ENCODE measurements around the gene MYCBP. TPM values are rescaled to one million over a fixed set of nuclear protein-coding genes. Genes with fewer than 3 reads are reported as not detected.

The MYCBP gene
- total RNA-seq, 1 experiment from 2014 or later, result 27.7 TPM

GRCh38 chr1:38814984-38815464 is 58.1 kb downstream of the MYCBP start:
- Histone ChIP-seq H3K27me3 (replicated peaks; ENCODE audit: control insufficient read depth, insufficient read depth, low read length) (no peaks in the 10 kb centered on the region), H3K36me3 (ENCODE audit: control insufficient read depth, insufficient read depth, low read length) (no peaks in the 10 kb centered on the region), H3K4me1 (no peaks in the 10 kb centered on the region), H3K9me3 (no peaks in the 10 kb centered on the region), H3K4me3 (ENCODE audit: low read depth, low read length) (no peak overlapping the region)
- intact Hi-C loops (cut with micrococcal nuclease; ENCODE audit: unreplicated experiment), result no loop called here
- Mint-ChIP-seq H3K4me3 (ENCODE audit: unreplicated experiment) (no peak overlapping the region), H3K9me3 (ENCODE audit: unreplicated experiment) (no peaks in the 10 kb centered on the region), H3K36me3 (ENCODE audit: insufficient read depth, unreplicated experiment) (no peaks in the 10 kb centered on the region), H3K27ac (ENCODE audit: unreplicated experiment) (no peak overlapping the region), H3K27me3 (ENCODE audit: insufficient read depth, unreplicated experiment) (peaks cover 14% of the 10 kb centered on the region), H3K4me1 (ENCODE audit: low read depth, unreplicated experiment) (no peaks in the 10 kb centered on the region)
- TF ChIP-seq, protein P1, sequence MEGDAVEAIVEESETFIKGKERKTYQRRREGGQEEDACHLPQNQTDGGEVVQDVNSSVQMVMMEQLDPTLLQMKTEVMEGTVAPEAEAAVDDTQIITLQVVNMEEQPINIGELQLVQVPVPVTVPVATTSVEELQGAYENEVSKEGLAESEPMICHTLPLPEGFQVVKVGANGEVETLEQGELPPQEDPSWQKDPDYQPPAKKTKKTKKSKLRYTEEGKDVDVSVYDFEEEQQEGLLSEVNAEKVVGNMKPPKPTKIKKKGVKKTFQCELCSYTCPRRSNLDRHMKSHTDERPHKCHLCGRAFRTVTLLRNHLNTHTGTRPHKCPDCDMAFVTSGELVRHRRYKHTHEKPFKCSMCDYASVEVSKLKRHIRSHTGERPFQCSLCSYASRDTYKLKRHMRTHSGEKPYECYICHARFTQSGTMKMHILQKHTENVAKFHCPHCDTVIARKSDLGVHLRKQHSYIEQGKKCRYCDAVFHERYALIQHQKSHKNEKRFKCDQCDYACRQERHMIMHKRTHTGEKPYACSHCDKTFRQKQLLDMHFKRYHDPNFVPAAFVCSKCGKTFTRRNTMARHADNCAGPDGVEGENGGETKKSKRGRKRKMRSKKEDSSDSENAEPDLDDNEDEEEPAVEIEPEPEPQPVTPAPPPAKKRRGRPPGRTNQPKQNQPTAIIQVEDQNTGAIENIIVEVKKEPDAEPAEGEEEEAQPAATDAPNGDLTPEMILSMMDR (IDR thresholded peaks at IDR 0.05; ENCODE audit: insufficient read depth in 1 of 2, low read depth in 1 of 2, low read length in 1 of 2, severe bottlenecking in 1 of 2, unreplicated experiment in 1 of 2), result no peak
- ChIA-PET CTCF (no interaction called here), POLR2A (no interaction called here)
- no TSS peak for BruUV-seq (replicated peaks)
- no peak for DNase-seq

DNA sequence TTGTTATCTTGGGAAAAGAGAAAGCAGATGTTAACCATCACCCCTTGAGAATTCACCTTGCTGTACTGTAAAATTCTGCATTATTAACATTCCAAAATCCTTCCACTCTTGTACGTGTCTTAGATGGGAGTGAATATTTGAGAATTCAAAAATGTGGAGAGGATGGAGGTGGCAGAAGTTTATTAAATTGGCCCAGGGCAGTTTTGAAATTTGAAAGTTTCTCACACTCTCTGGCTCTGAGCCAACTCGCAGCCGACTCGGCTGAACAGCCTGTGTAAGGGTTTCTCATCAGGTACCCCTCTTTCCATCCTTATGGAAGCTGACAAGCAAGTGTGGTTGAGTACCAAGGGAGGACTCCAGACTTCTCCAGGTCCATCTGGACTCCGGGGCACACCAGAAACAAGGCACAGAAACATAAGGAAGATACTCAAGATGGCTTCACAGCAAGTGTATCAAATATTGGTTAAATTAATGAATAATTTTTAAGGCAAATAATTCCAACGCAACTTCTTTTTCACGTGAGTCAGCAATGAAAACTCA is 58.6 kb downstream of the MYCBP start:
- no peaks in the 10 kb centered on the region for H3K9me3 Mint-ChIP-seq (ENCODE audit: unreplicated experiment)
- H3K27ac Mint-ChIP-seq (ENCODE audit: unreplicated experiment), result no peak overlapping the region
- TF ChIP-seq, protein P1 (IDR thresholded peaks at IDR 0.05; ENCODE audit: insufficient read depth in 1 of 2, low read depth in 1 of 2, low read length in 1 of 2, severe bottlenecking in 1 of 2, unreplicated experiment in 1 of 2), result no peak
- intact Hi-C loops (cut with micrococcal nuclease; ENCODE audit: unreplicated experiment), result no loop called here
- H3K9me3 ChIP-seq, result no peaks in the 10 kb centered on the region
- POLR2A ChIA-PET, result no interaction called here
- DNase-seq, result no peak
- H3K4me3 ChIP-seq (ENCODE audit: low read depth, low read length), result no peak overlapping the region
- CTCF ChIA-PET, result no interaction called here
- H3K4me3 Mint-ChIP-seq (ENCODE audit: unreplicated experiment), result no peak overlapping the region
- H3K36me3 Mint-ChIP-seq (ENCODE audit: insufficient read depth, unreplicated experiment), result no peaks in the 10 kb centered on the region
- H3K4me1 ChIP-seq, result no peaks in the 10 kb centered on the region
- BruUV-seq (replicated peaks), result no TSS peak
- H3K36me3 ChIP-seq (ENCODE audit: control insufficient read depth, insufficient read depth, low read length), result no peaks in the 10 kb centered on the region
- H3K4me1 Mint-ChIP-seq (ENCODE audit: low read depth, unreplicated experiment), result no peaks in the 10 kb centered on the region
- peaks cover 17% of the 10 kb centered on the region for H3K27me3 Mint-ChIP-seq (ENCODE audit: insufficient read depth, unreplicated experiment)
- H3K27me3 ChIP-seq (replicated peaks; ENCODE audit: control insufficient read depth, insufficient read depth, low read length), result no peaks in the 10 kb centered on the region

DNA sequence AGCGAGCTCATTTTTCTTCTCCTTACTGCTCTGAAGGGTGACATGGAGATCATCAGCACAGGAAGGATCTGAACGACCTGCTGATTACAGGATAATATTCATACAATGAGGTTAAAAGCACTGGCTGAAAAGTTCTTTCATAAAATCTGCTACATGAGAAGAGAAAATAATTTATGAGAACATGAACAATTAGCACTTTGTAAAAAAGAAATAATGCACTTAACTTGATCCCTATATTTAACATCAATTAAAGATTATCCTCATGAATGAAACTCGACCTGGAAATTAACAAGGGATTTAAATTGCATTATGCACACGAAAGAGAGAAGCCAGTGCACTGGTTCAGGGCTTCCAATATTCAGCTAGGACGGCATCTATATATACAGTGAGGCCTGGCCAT is 60.2 kb downstream of the MYCBP start:
- Histone ChIP-seq H3K4me3 (ENCODE audit: low read depth, low read length) (no peak overlapping the region), H3K36me3 (ENCODE audit: control insufficient read depth, insufficient read depth, low read length) (no peaks in the 10 kb centered on the region), H3K27me3 (replicated peaks; ENCODE audit: control insufficient read depth, insufficient read depth, low read length) (no peaks in the 10 kb centered on the region), H3K9me3 (no peaks in the 10 kb centered on the region), H3K4me1 (no peaks in the 10 kb centered on the region)
- H3K27me3 Mint-ChIP-seq (ENCODE audit: insufficient read depth, unreplicated experiment), result peaks cover 20% of the 10 kb centered on the region
- intact Hi-C loops (cut with micrococcal nuclease; ENCODE audit: unreplicated experiment), result no loop called here
- no peak overlapping the region for H3K4me3 Mint-ChIP-seq (ENCODE audit: unreplicated experiment)
- BruUV-seq (replicated peaks), result no TSS peak
- POLR2A ChIA-PET, result no interaction called here
- H3K36me3 Mint-ChIP-seq (ENCODE audit: insufficient read depth, unreplicated experiment), result no peaks in the 10 kb centered on the region
- no peak overlapping the region for H3K27ac Mint-ChIP-seq (ENCODE audit: unreplicated experiment)
- CTCF ChIA-PET, result no interaction called here
- TF ChIP-seq, protein P1 (IDR thresholded peaks at IDR 0.05; ENCODE audit: insufficient read depth in 1 of 2, low read depth in 1 of 2, low read length in 1 of 2, severe bottlenecking in 1 of 2, unreplicated experiment in 1 of 2), result no peak
- H3K4me1 Mint-ChIP-seq (ENCODE audit: low read depth, unreplicated experiment), result no peaks in the 10 kb centered on the region
- no peaks in the 10 kb centered on the region for H3K9me3 Mint-ChIP-seq (ENCODE audit: unreplicated experiment)
- no peak for DNase-seq

Other genes starting within 250 kb of the MYCBP start
- gene RRAGC, start 13.6 kb downstream of the MYCBP start, total RNA-seq (2022), result 15.3 and 16.0 TPM in 2 replicates
- not detected in 2 replicates for gene GJA9, start 8.2 kb upstream of the MYCBP start, total RNA-seq (2022)
- gene RHBDL2, start 68.5 kb upstream of the MYCBP start, total RNA-seq (2022), result not detected in 2 replicates
- gene AKIRIN1, start 117.9 kb upstream of the MYCBP start, total RNA-seq (2022), result 59.4 and 68.4 TPM in 2 replicates
- 176 and 192 TPM in 2 replicates for gene NDUFS5, start 153.0 kb upstream of the MYCBP start, total RNA-seq (2022)